Measurements from ENCODE around the gene HTR5A.
"Not testable (repeated sequence)": the region's sequence is repeated elsewhere in the genome, so short reads cannot be mapped to it uniquely, and the experiment has no call there.

The HTR5A gene

GRCh38 chr7:155069992-155070751, at the start of gene HTR5A:
Gene HTR5A, plus strand, starts transcription at chr7:155070324. Its CDS starts 576 bp downstream, at chr7:155070900.
- no peak for DNase-seq

GRCh38 chr7:155020996-155021395, 49.1 kb upstream of the HTR5A start:
- no peak for DNase-seq

- DNase-seq: no peak
Measured at GRCh38 chr7:155021699-155022145, 48.4 kb upstream of the HTR5A start.

- no peak for DNase-seq
Measured at GRCh38 chr7:155027879-155028278, 42.2 kb upstream of the HTR5A start.

- no peak for DNase-seq
Measured at GRCh38 chr7:155032978-155033377, 37.1 kb upstream of the HTR5A start.

- not testable (repeated sequence) for DNase-seq
Measured at GRCh38 chr7:155034495-155034894, 35.6 kb upstream of the HTR5A start.

- DNase-seq: no peak
Measured at GRCh38 chr7:155038335-155038734, 31.8 kb upstream of the HTR5A start.

GRCh38 chr7:155043756-155044155, 26.4 kb upstream of the HTR5A start:
- DNase-seq: no peak

GRCh38 chr7:155048006-155048405, 22.1 kb upstream of the HTR5A start:
- no peak for DNase-seq

- DNase-seq: no peak
Measured at GRCh38 chr7:155051355-155051754, 18.8 kb upstream of the HTR5A start.

GRCh38 chr7:155053002-155053401, 17.1 kb upstream of the HTR5A start:
- DNase-seq: no peak

- DNase-seq: no peak
Measured at GRCh38 chr7:155054761-155055160, 15.4 kb upstream of the HTR5A start.

- no peak for DNase-seq
Measured at GRCh38 chr7:155057076-155057475, 13.0 kb upstream of the HTR5A start.

GRCh38 chr7:155058896-155059295, 11.2 kb upstream of the HTR5A start:
- no peak for DNase-seq

GRCh38 chr7:155059703-155060102, 10.4 kb upstream of the HTR5A start:
- DNase-seq: no peak

- DNase-seq: no peak
Measured at GRCh38 chr7:155062411-155062810, 7.7 kb upstream of the HTR5A start.

GRCh38 chr7:155064186-155064585, 5.9 kb upstream of the HTR5A start:
- DNase-seq: no peak

GRCh38 chr7:155066417-155066950, 3.6 kb upstream of the HTR5A start:
- no peak for DNase-seq

GRCh38 chr7:155071121-155071651, 1.1 kb downstream of the HTR5A start:
- no peak for DNase-seq

GRCh38 chr7:155071916-155072571, 1.9 kb downstream of the HTR5A start:
- DNase-seq: no peak

GRCh38 chr7:155073922-155074321, 3.8 kb downstream of the HTR5A start:
- DNase-seq: no peak

- no peak for DNase-seq
Measured at GRCh38 chr7:155084021-155084420, 13.9 kb downstream of the HTR5A start.

- DNase-seq: no peak
Measured at GRCh38 chr7:155084969-155085368, 14.8 kb downstream of the HTR5A start.

GRCh38 chr7:155090684-155091083, 20.6 kb downstream of the HTR5A start:
- DNase-seq: no peak
